ENCODE measurements around the gene CFAP100.

CFAP100 gene

GRCh38 chr3:126358038-126358815, 36.5 kb upstream of the CFAP100 start:
- 7% methylated on average over 11 of the region's 11 CpGs for WGBS
- H3K4me3 ChIP-seq (ENCODE audit: low read length): peak overlapping the region; percentile 68
- peaks cover 19% of the 10 kb centered on the region for H3K4me1 ChIP-seq (ENCODE audit: insufficient read depth, low read length)
- peaks cover 4% of the 10 kb centered on the region; the same call in 1 of the 2 replicates for H3K9me3 ChIP-seq (ENCODE audit: insufficient read depth, low read depth, low read length)
- H3K36me3 ChIP-seq (ENCODE audit: insufficient read depth, low read length): no peaks in the 10 kb centered on the region
- no peak overlapping the region for H3K9ac ChIP-seq (ENCODE audit: low read depth, low read length)
- peaks cover 38% of the 10 kb centered on the region for H3K27me3 ChIP-seq (ENCODE audit: insufficient read depth, low read length)
- H3K27ac ChIP-seq (ENCODE audit: low read depth, low read length): no peak overlapping the region; the same call in 1 of the 2 replicates

GRCh38 chr3:126358816-126359181, 35.9 kb upstream of the CFAP100 start:
- no peak overlapping the region for H3K9ac ChIP-seq (ENCODE audit: low read depth, low read length)
- H3K36me3 ChIP-seq (ENCODE audit: insufficient read depth, low read length): no peaks in the 10 kb centered on the region
- WGBS: 74% methylated on average over 3 of the region's 3 CpGs
- H3K4me1 ChIP-seq (ENCODE audit: insufficient read depth, low read length): peaks cover 22% of the 10 kb centered on the region
- peaks cover 38% of the 10 kb centered on the region for H3K27me3 ChIP-seq (ENCODE audit: insufficient read depth, low read length)
- H3K27ac ChIP-seq (ENCODE audit: low read depth, low read length): no peak overlapping the region
- no peak overlapping the region for H3K4me3 ChIP-seq (ENCODE audit: low read length)
- H3K9me3 ChIP-seq (ENCODE audit: insufficient read depth, low read depth, low read length): peaks cover 4% of the 10 kb centered on the region; the same call in 1 of the 2 replicates

- Histone ChIP-seq H3K4me3 (ENCODE audit: low read length) (no peak overlapping the region), H3K27ac (ENCODE audit: low read depth, low read length) (no peak overlapping the region), H3K27me3 (ENCODE audit: insufficient read depth, low read length) (peaks cover 38% of the 10 kb centered on the region), H3K4me1 (ENCODE audit: insufficient read depth, low read length) (peaks cover 21% of the 10 kb centered on the region), H3K9ac (ENCODE audit: low read depth, low read length) (no peak overlapping the region), H3K36me3 (ENCODE audit: insufficient read depth, low read length) (no peaks in the 10 kb centered on the region), H3K9me3 (ENCODE audit: insufficient read depth, low read depth, low read length) (peaks cover 4% of the 10 kb centered on the region; the same call in 1 of the 2 replicates)
- 91% methylated on average over 3 of the region's 3 CpGs for WGBS
Observed at GRCh38 chr3:126360046-126360713, 34.5 kb upstream of the CFAP100 start.

- 90% methylated on average over 3 of the region's 3 CpGs for WGBS
- Histone ChIP-seq H3K4me1 (ENCODE audit: insufficient read depth, low read length) (peaks cover 16% of the 10 kb centered on the region), H3K27me3 (ENCODE audit: insufficient read depth, low read length) (peaks cover 38% of the 10 kb centered on the region)
Observed at GRCh38 chr3:126360714-126361060, 34.0 kb upstream of the CFAP100 start.

GRCh38 chr3:126361211-126361610, 33.5 kb upstream of the CFAP100 start:
- 88% methylated on average over 9 of the region's 9 CpGs for WGBS
- Histone ChIP-seq H3K9me3 (ENCODE audit: insufficient read depth, low read depth, low read length) (peaks cover 4% of the 10 kb centered on the region; the same call in 1 of the 2 replicates), H3K36me3 (ENCODE audit: insufficient read depth, low read length) (no peaks in the 10 kb centered on the region), H3K9ac (ENCODE audit: low read depth, low read length) (no peak overlapping the region), H3K4me3 (ENCODE audit: low read length) (no peak overlapping the region), H3K27ac (ENCODE audit: low read depth, low read length) (no peak overlapping the region), H3K4me1 (ENCODE audit: insufficient read depth, low read length) (peaks cover 16% of the 10 kb centered on the region), H3K27me3 (ENCODE audit: insufficient read depth, low read length) (peaks cover 38% of the 10 kb centered on the region)

More at GRCh38 chr3:126360714-126361060, 34.0 kb upstream of the CFAP100 start:
- Histone ChIP-seq H3K27ac (ENCODE audit: low read depth, low read length) (no peak overlapping the region), H3K9me3 (ENCODE audit: insufficient read depth, low read depth, low read length) (peaks cover 4% of the 10 kb centered on the region; the same call in 1 of the 2 replicates), H3K36me3 (ENCODE audit: insufficient read depth, low read length) (no peaks in the 10 kb centered on the region), H3K4me3 (ENCODE audit: low read length) (no peak overlapping the region), H3K9ac (ENCODE audit: low read depth, low read length) (no peak overlapping the region)

GRCh38 chr3:126364130-126364695, 30.5 kb upstream of the CFAP100 start:
- Histone ChIP-seq H3K4me1 (ENCODE audit: insufficient read depth, low read length) (peaks cover 11% of the 10 kb centered on the region), H3K27me3 (ENCODE audit: insufficient read depth, low read length) (peaks cover 13% of the 10 kb centered on the region), H3K27ac (ENCODE audit: low read depth, low read length) (no peak overlapping the region), H3K9me3 (ENCODE audit: insufficient read depth, low read depth, low read length) (0 out of 2 replicates have a peak, but pooled peaks cover under 1% of the 10 kb centered on the region), H3K36me3 (ENCODE audit: insufficient read depth, low read length) (no peaks in the 10 kb centered on the region), H3K9ac (ENCODE audit: low read depth, low read length) (no peak overlapping the region), H3K4me3 (ENCODE audit: low read length) (no peak overlapping the region)
- WGBS: 92% methylated on average over 9 of the region's 9 CpGs

- Histone ChIP-seq H3K9me3 (ENCODE audit: insufficient read depth, low read depth, low read length) (no peaks in the 10 kb centered on the region), H3K4me1 (ENCODE audit: insufficient read depth, low read length) (peaks cover 11% of the 10 kb centered on the region), H3K36me3 (ENCODE audit: insufficient read depth, low read length) (no peaks in the 10 kb centered on the region), H3K27me3 (ENCODE audit: insufficient read depth, low read length) (peaks cover 7% of the 10 kb centered on the region; the same call in 1 of the 2 replicates), H3K27ac (ENCODE audit: low read depth, low read length) (no peak overlapping the region), H3K9ac (ENCODE audit: low read depth, low read length) (no peak overlapping the region), H3K4me3 (ENCODE audit: low read length) (no peak overlapping the region)
- 80% methylated on average over 5 of the region's 5 CpGs for WGBS
Observed at GRCh38 chr3:126364731-126365301, 29.9 kb upstream of the CFAP100 start.

GRCh38 chr3:126365351-126366277, 29.1 kb upstream of the CFAP100 start:
- Histone ChIP-seq H3K36me3 (ENCODE audit: insufficient read depth, low read length) (no peaks in the 10 kb centered on the region), H3K4me3 (ENCODE audit: low read length) (no peak overlapping the region), H3K27me3 (ENCODE audit: insufficient read depth, low read length) (no peaks in the 10 kb centered on the region; the same call in 1 of the 2 replicates), H3K4me1 (ENCODE audit: insufficient read depth, low read length) (peaks cover 11% of the 10 kb centered on the region), H3K9me3 (ENCODE audit: insufficient read depth, low read depth, low read length) (no peaks in the 10 kb centered on the region), H3K27ac (ENCODE audit: low read depth, low read length) (no peak overlapping the region), H3K9ac (ENCODE audit: low read depth, low read length) (no peak overlapping the region)
- WGBS: 88% methylated on average over 11 of the region's 11 CpGs

- WGBS: 89% methylated on average over 6 of the region's 6 CpGs
- Histone ChIP-seq H3K27ac (ENCODE audit: low read depth, low read length) (no peak overlapping the region), H3K9ac (ENCODE audit: low read depth, low read length) (no peak overlapping the region), H3K36me3 (ENCODE audit: insufficient read depth, low read length) (no peaks in the 10 kb centered on the region), H3K9me3 (ENCODE audit: insufficient read depth, low read depth, low read length) (no peaks in the 10 kb centered on the region), H3K4me1 (ENCODE audit: insufficient read depth, low read length) (peaks cover 9% of the 10 kb centered on the region), H3K27me3 (ENCODE audit: insufficient read depth, low read length) (no peaks in the 10 kb centered on the region), H3K4me3 (ENCODE audit: low read length) (no peak overlapping the region)
Observed at GRCh38 chr3:126367316-126367805, 27.3 kb upstream of the CFAP100 start.

- Histone ChIP-seq H3K4me1 (ENCODE audit: insufficient read depth, low read length) (no peaks in the 10 kb centered on the region; the same call in 1 of the 2 replicates), H3K9ac (ENCODE audit: low read depth, low read length) (no peak overlapping the region), H3K27ac (ENCODE audit: low read depth, low read length) (no peak overlapping the region), H3K4me3 (ENCODE audit: low read length) (no peak overlapping the region), H3K9me3 (ENCODE audit: insufficient read depth, low read depth, low read length) (no peaks in the 10 kb centered on the region), H3K27me3 (ENCODE audit: insufficient read depth, low read length) (no peaks in the 10 kb centered on the region), H3K36me3 (ENCODE audit: insufficient read depth, low read length) (no peaks in the 10 kb centered on the region)
- 93% methylated on average over 2 of the region's 2 CpGs for WGBS
Observed at GRCh38 chr3:126369490-126369889, 25.2 kb upstream of the CFAP100 start.

All from HUES64 (cell line).